H9 (cell line): Measurements from ENCODE around the gene GNA15. TPM values are rescaled to one million over a fixed set of nuclear protein-coding genes. Genes with fewer than 3 reads are reported as not detected.

Experiments
- DNase-seq: peaks from one replicate; pipeline ENCODE4 v3.0.0-alpha.2; 2017
- H2AFZ ChIP-seq: one replicate; pipeline ENCODE4 v1.6.1; 2013; ENCODE audit warnings: mild to moderate bottlenecking, low read length, control low read depth, moderate library complexity
- H2AK5ac ChIP-seq: 2 replicates; pipeline ENCODE4 v1.6.1; 2013; ENCODE audit warnings: low read length, control low read depth, mixed read lengths; ENCODE audit not compliant: insufficient read length
- H2BK120ac ChIP-seq: one replicate; pipeline ENCODE4 v1.6.1; 2013; ENCODE audit warnings: low read depth, mild to moderate bottlenecking, low read length, control low read depth, inconsistent platforms; ENCODE audit not compliant: poor library complexity, severe bottlenecking
- H2BK12ac ChIP-seq: 2 replicates; pipeline ENCODE4 v1.6.1; 2013; ENCODE audit warnings: low read length, control low read depth, mixed read lengths, low read depth; ENCODE audit not compliant: insufficient read length
- H2BK15ac ChIP-seq: 2 replicates; pipeline ENCODE4 v1.6.1; 2013; ENCODE audit warnings: low read depth, low read length, control low read depth
- H2BK20ac ChIP-seq: one replicate; pipeline ENCODE4 v1.6.1; 2013; ENCODE audit warnings: low read depth, mild to moderate bottlenecking, low read length, control low read depth, inconsistent platforms; ENCODE audit not compliant: poor library complexity, severe bottlenecking
- H2BK5ac ChIP-seq: 2 replicates; pipeline ENCODE4 v1.6.1; 2013; ENCODE audit warnings: low read length, control low read depth, mixed read lengths; ENCODE audit not compliant: insufficient read length
- H3K14ac ChIP-seq: 2 replicates; pipeline ENCODE4 v1.6.1; 2013; ENCODE audit warnings: low read length, control low read depth; ENCODE audit not compliant: insufficient read depth
- H3K18ac ChIP-seq: 2 replicates; pipeline ENCODE4 v1.6.1; 2013; ENCODE audit warnings: low read depth, mild to moderate bottlenecking, mixed read lengths, low read length, control low read depth; ENCODE audit not compliant: insufficient read length
- H3K23ac ChIP-seq: 2 replicates; pipeline ENCODE4 v1.6.1; 2013; ENCODE audit warnings: low read length, control low read depth, mixed read lengths, low read depth; ENCODE audit not compliant: insufficient read length
- H3K23me2 ChIP-seq: 2 replicates; pipeline ENCODE4 v1.6.1; 2013; ENCODE audit warnings: low read depth, mild to moderate bottlenecking, mixed read lengths, low read length, control low read depth; ENCODE audit not compliant: insufficient read length, poor library complexity, severe bottlenecking
- H3K27ac ChIP-seq: 2 replicates; pipeline ENCODE4 v1.5.1; 2013; ENCODE audit warnings: low read length, control low read depth, mixed read lengths, low read depth; ENCODE audit not compliant: insufficient read length
- H3K27me3 ChIP-seq: 2 replicates; pipeline ENCODE4 v1.6.1; 2013; ENCODE audit warnings: low read length, control low read depth, inconsistent platforms; ENCODE audit not compliant: insufficient read depth
- H3K4ac ChIP-seq: 2 replicates; pipeline ENCODE4 v1.6.1; 2013; ENCODE audit warnings: low read depth, mild to moderate bottlenecking, control low read depth, inconsistent platforms, low read length, moderate library complexity
- H3K4me1 ChIP-seq: 2 replicates; pipeline ENCODE4 v1.6.1; 2013; ENCODE audit warnings: low read length, control low read depth, inconsistent platforms; ENCODE audit not compliant: insufficient read depth
- H3K4me2 ChIP-seq: 2 replicates; pipeline ENCODE4 v1.6.1; 2013; ENCODE audit warnings: low read length, control low read depth, mixed read lengths; ENCODE audit not compliant: insufficient read length, insufficient read depth
- H3K56ac ChIP-seq: 2 replicates; pipeline ENCODE4 v1.6.1; 2013; ENCODE audit warnings: low read depth, mild to moderate bottlenecking, mixed read lengths, low read length, control low read depth; ENCODE audit not compliant: insufficient read length
- H3K79me1 ChIP-seq: 2 replicates; pipeline ENCODE4 v1.6.1; 2013; ENCODE audit warnings: low read depth, mild to moderate bottlenecking, moderate library complexity, low read length, control low read depth, inconsistent platforms; ENCODE audit not compliant: insufficient read depth, poor library complexity, severe bottlenecking
- H3K79me2 ChIP-seq: 2 replicates; pipeline ENCODE4 v1.6.1; 2013; ENCODE audit warnings: low read length, control low read depth, inconsistent platforms; ENCODE audit not compliant: insufficient read depth
- H3K9ac ChIP-seq: 2 replicates; pipeline ENCODE4 v1.6.1; 2013; ENCODE audit warnings: low read length, control low read depth, mixed read lengths; ENCODE audit not compliant: insufficient read length; ENCODE audit errors: extremely low read depth
- H3K9me3 ChIP-seq: one replicate; pipeline ENCODE4 v1.6.1; 2013; ENCODE audit warnings: low read depth, low read length, inconsistent platforms; ENCODE audit not compliant: control insufficient read depth
- H3T11ph ChIP-seq: one replicate; pipeline ENCODE4 v1.6.1; 2013; ENCODE audit warnings: mild to moderate bottlenecking, low read length, control low read depth, inconsistent platforms
- H4K20me1 ChIP-seq: one replicate; pipeline ENCODE4 v1.6.1; 2013; ENCODE audit not compliant: control insufficient read depth, insufficient read length, insufficient read depth
- H4K5ac ChIP-seq: 2 replicates; pipeline ENCODE4 v1.6.1; 2013; ENCODE audit warnings: low read depth, mild to moderate bottlenecking, mixed read lengths, low read length, control low read depth; ENCODE audit not compliant: insufficient read length
- H4K8ac ChIP-seq: replicated peaks from 2 replicates; pipeline ENCODE4 v1.6.1; 2013; ENCODE audit warnings: low read length, control low read depth, mixed read lengths, low read depth; ENCODE audit not compliant: insufficient read length
- H4K91ac ChIP-seq: 2 replicates; pipeline ENCODE4 v1.6.1; 2013; ENCODE audit warnings: low read depth, mild to moderate bottlenecking, moderate library complexity, mixed read lengths, low read length, control low read depth; ENCODE audit not compliant: insufficient read length
- H3K27ac Mint-ChIP-seq, 3 experiments: 2 replicates in 2 of 3; 3 replicates in 1 of 3; pipeline ENCODE4 v1.8.0; 2020 to 2021; ENCODE audit warnings: mixed read lengths in 3 of 3, mild to moderate bottlenecking in 1 of 3, moderate library complexity in 1 of 3
- H3K27me3 Mint-ChIP-seq: 2 replicates; pipeline ENCODE4 v1.8.0; 2021; ENCODE audit warnings: low read depth, mild to moderate bottlenecking, moderate library complexity, mixed read lengths
- H3K36me3 Mint-ChIP-seq, 3 experiments: 2 replicates in 2 of 3; 3 replicates in 1 of 3; pipeline ENCODE4 v1.8.0; 2020 to 2021; ENCODE audit warnings: low read depth in 3 of 3, mixed read lengths in 3 of 3; ENCODE audit not compliant: insufficient read depth in 1 of 3
- H3K4me1 Mint-ChIP-seq, 2 experiments: 2 replicates each; pipeline ENCODE4 v1.8.0; 2020; ENCODE audit warnings: mixed read lengths in 2 of 2
- H3K4me3 Mint-ChIP-seq, 2 experiments: 2 replicates in 1 of 2; 3 replicates in 1 of 2; pipeline ENCODE4 v1.8.0; 2020 to 2021; ENCODE audit warnings: mild to moderate bottlenecking in 2 of 2, mixed read lengths in 2 of 2, moderate library complexity in 1 of 2
- H3K9me3 Mint-ChIP-seq, 2 experiments: 2 replicates in 1 of 2; 3 replicates in 1 of 2; pipeline ENCODE4 v1.8.0; 2020; ENCODE audit warnings: mild to moderate bottlenecking in 2 of 2, mixed read lengths in 2 of 2, moderate library complexity in 1 of 2
- WGBS: extraction: QIAGEN DNeasy Blood & Tissue Kit; methylation state at CpG from one replicate; pipeline ENCODE4 v1.1.7; 2013; ENCODE audit warnings: missing lambda C conversion rate, low lambda C conversion rate, mixed read lengths; ENCODE audit not compliant: insufficient read length; ENCODE audit errors: extremely low coverage; 5-methylcytosine and 5-hydroxymethylcytosine counted together
- total RNA-seq: library from RNA; stranded (reverse); gene quantifications from 2 replicates; pipeline ENCODE4 v1.2.1, GENCODE V29; 2021
- TF ChIP-seq, protein P1 (sequence below): fragments of 200-600 bp; sonication (generic); conservative IDR thresholded peaks from 3 replicates; pipeline ENCODE4 v1.8.0; 2021; ENCODE audit warnings: antibody characterized with exemption, mild to moderate bottlenecking

Gene GNA15
- total RNA-seq, 1 experiment from 2014 or later: not detected

DNA sequence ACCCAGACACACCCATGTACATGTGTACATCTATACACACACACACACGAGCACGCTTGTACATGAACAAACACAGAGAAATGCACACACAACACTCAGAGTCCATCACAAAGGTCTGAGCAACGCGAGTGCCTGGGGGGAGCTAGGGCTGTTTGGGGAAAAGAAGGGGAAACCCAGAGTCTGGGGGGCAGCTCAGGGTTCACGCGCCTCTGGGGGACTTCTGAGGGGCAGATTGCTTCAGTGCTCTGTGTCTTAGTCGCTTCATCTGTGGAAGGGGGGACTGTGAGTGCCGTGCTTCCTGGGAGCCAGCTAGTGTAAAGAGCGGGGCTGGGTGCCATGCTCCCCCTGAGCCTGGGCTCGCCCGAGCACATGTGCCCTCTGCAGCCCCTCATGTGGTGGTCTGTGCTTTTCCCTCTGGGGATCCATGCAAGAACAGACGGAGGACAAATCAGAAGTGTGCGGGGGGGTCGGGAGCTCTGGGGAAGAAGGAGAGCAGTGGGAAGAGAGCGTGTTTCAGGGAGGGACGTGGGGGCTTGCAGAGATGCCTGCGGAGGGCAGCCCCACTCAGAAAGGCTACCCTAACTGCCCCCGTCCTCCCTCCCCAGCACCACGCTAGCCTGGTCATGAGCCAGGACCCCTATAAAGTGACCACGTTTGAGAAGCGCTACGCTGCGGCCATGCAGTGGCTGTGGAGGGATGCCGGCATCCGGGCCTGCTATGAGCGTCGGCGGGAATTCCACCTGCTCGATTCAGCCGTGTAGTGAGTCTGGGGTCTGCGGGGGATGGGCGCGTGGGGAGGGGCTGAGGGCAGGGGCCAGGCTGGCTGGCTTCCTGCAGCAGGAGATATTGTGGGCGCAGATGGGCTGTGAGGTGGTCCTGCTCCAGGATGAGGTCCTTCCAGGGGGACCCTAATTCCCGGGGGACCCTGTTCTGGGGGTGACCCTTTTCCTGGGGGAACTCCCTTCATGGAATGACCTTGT is 14.0 kb downstream of the GNA15 start:
- Histone ChIP-seq H3K9ac (no peak overlapping the region), H3K14ac (no peak overlapping the region; the same call in 1 of the 2 replicates), H4K91ac (no peak overlapping the region), H2BK120ac (peak overlapping the region; percentile 31), H3K27ac (no peak overlapping the region), H2BK5ac (no peak overlapping the region), H2AFZ (no peak overlapping the region), H2BK12ac (no peak overlapping the region), H3K56ac (no peak overlapping the region), H3T11ph (no peak overlapping the region), H3K79me2 (no peaks in the 10 kb centered on the region), H3K79me1 (no peaks in the 10 kb centered on the region), H3K27me3 (no peaks in the 10 kb centered on the region), H3K18ac (no peak overlapping the region), H3K9me3 (no peaks in the 10 kb centered on the region), H2AK5ac (no peak overlapping the region), H3K4ac (no peak overlapping the region), H2BK20ac (no peak overlapping the region), H3K23me2 (no peaks in the 10 kb centered on the region), H4K20me1 (no peaks in the 10 kb centered on the region), H4K5ac (no peak overlapping the region), H3K23ac (no peak overlapping the region), H3K4me2 (no peak overlapping the region), H4K8ac (no peak overlapping the region), H3K4me1 (no peaks in the 10 kb centered on the region), H2BK15ac (no peak overlapping the region)
- Mint-ChIP-seq H3K27ac (peak overlapping the region in 1 of 3 experiments; percentile 50; a peak in 2 of 7 replicates), H3K27me3 (peaks cover 11% of the 10 kb centered on the region), H3K9me3 (peaks cover 3 to 5% of the 10 kb centered on the region in 2 experiments; a peak in 2 of 5 replicates), H3K4me1 (peaks cover 6 to 15% of the 10 kb centered on the region in 2 experiments), H3K36me3 (no peaks in the 10 kb centered on the region), H3K4me3 (no peak overlapping the region)
- TF ChIP-seq, protein P1, sequence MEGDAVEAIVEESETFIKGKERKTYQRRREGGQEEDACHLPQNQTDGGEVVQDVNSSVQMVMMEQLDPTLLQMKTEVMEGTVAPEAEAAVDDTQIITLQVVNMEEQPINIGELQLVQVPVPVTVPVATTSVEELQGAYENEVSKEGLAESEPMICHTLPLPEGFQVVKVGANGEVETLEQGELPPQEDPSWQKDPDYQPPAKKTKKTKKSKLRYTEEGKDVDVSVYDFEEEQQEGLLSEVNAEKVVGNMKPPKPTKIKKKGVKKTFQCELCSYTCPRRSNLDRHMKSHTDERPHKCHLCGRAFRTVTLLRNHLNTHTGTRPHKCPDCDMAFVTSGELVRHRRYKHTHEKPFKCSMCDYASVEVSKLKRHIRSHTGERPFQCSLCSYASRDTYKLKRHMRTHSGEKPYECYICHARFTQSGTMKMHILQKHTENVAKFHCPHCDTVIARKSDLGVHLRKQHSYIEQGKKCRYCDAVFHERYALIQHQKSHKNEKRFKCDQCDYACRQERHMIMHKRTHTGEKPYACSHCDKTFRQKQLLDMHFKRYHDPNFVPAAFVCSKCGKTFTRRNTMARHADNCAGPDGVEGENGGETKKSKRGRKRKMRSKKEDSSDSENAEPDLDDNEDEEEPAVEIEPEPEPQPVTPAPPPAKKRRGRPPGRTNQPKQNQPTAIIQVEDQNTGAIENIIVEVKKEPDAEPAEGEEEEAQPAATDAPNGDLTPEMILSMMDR: no peak
- WGBS: no CpG with 5 or more reads among the region's 35 CpGs
- no peak for DNase-seq
